Fibroblast of lung (primary cell): ENCODE results near the gene RASSF4.

Source experiments
- CTCF ChIP-seq, 2 donors: IDR thresholded peaks in 1 of 2; conservative IDR thresholded peaks in 1 of 2; 1 replicate in 1 of 2; 2 replicates in 1 of 2; pipeline ENCODE4 v1.5.1; 2011 to 2012; ENCODE audit warnings: low read length in 2 of 2, control low read depth in 1 of 2, inconsistent platforms in 1 of 2, low read depth in 1 of 2, mild to moderate bottlenecking in 1 of 2
- EZH2 ChIP-seq: IDR thresholded peaks from 2 replicates; pipeline ENCODE4 v1.5.1; 2012; ENCODE audit warnings: low read length, control low read depth, mild to moderate bottlenecking; ENCODE audit errors: missing control alignments

- TF ChIP-seq CTCF (conservative IDR thresholded peaks at IDR 0.05 in 1 of 2, IDR thresholded peaks at IDR 0.05 in 1 of 2; ENCODE audit: low read depth in 1 of 2, low read length in 2 of 2) (no peak), EZH2 (no peak)
Observed at GRCh38 chr10:44946205-44946604, 13.4 kb upstream of the RASSF4 start.
